ENCODE measurements around the gene CD248.

Gene CD248

GRCh38 chr11:66283461-66284105 is 33.3 kb downstream of the CD248 start (continued):
- TF ChIP-seq ZNF626 (tag by site-specific recombination; IDR thresholded peaks at IDR 0.05) = no peak
- peak; percentile 47; the same call in 1 of the 2 replicates for TF ChIP-seq GLIS1 (tag by site-specific recombination; IDR thresholded peaks at IDR 0.05)
- no peak for TF ChIP-seq ZNF529 (tag by site-specific recombination; IDR thresholded peaks at IDR 0.05; ENCODE audit: insufficient replicate concordance)
- peak; percentile 26; the same call in 1 of the 2 replicates for TF ChIP-seq GLIS2 (tag by site-specific recombination; IDR thresholded peaks at IDR 0.05)
- no peak for TF ChIP-seq ZNF560 (tag by site-specific recombination; IDR thresholded peaks at IDR 0.05; ENCODE audit: borderline replicate concordance)
- TF ChIP-seq ZNF404 (tag by site-specific recombination; IDR thresholded peaks at IDR 0.05) = no peak

- Histone ChIP-seq H3K4me1 (ENCODE audit: control insufficient read depth, insufficient read depth, low read length) (no peaks in the 10 kb centered on the region), H3K36me3 (ENCODE audit: control insufficient read depth in 2 of 2, insufficient read depth in 1 of 2, low read length in 2 of 2) (peaks cover 0 to 31% of the 10 kb centered on the region in 2 experiments; a peak in 1 of 3 replicates), H3K4me3 (ENCODE audit: low read depth, low read length) (no peak overlapping the region), H3K9me3 (ENCODE audit: control insufficient read depth, insufficient read depth, low read depth, low read length) (no peaks in the 10 kb centered on the region), H3K27ac (ENCODE audit: extremely low read depth, low read depth, low read length) (no peak overlapping the region)
- POLR2A ChIA-PET = interaction anchor here (0.6 to 1.6 kb wide), 4 partner anchors 8 to 771 kb away, joined by 4 to 8 read pairs (median 4); partner anchors contain the start of gene RAB1B
- CTCF ChIA-PET = interaction anchor here (0.6 to 3.8 kb wide), 15 partner anchors 12 to 525 kb away, joined by 3 to 24 read pairs (median 4); partner anchors contain the start of gene RAB1B
- TF ChIP-seq, protein P1, sequence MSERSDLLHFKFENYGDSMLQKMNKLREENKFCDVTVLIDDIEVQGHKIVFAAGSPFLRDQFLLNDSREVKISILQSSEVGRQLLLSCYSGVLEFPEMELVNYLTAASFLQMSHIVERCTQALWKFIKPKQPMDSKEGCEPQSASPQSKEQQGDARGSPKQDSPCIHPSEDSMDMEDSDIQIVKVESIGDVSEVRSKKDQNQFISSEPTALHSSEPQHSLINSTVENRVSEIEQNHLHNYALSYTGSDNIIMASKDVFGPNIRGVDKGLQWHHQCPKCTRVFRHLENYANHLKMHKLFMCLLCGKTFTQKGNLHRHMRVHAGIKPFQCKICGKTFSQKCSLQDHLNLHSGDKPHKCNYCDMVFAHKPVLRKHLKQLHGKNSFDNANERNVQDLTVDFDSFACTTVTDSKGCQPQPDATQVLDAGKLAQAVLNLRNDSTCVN (tag by site-specific recombination; optimal IDR thresholded peaks at IDR 0.05) = peak; percentile 15
- TF ChIP-seq ZNF184 (tag by site-specific recombination; IDR thresholded peaks at IDR 0.05) = no peak
- TF ChIP-seq ZNF600 (tag by site-specific recombination; IDR thresholded peaks at IDR 0.05) = peak; percentile 32; the same call in 1 of the 2 replicates
- TF ChIP-seq ZNF629 (tag by site-specific recombination; IDR thresholded peaks at IDR 0.05) = peak; percentile 24; the same call in 1 of the 2 replicates
- TF ChIP-seq IKZF3 (tag by site-specific recombination; IDR thresholded peaks at IDR 0.05) = 0 out of 2 replicates have a peak, but pooled peaks have one; percentile 38
- peak; percentile 32; the same call in 1 of the 2 replicates for TF ChIP-seq ZNF692 (tag by site-specific recombination; IDR thresholded peaks at IDR 0.05)
- peak; percentile 23; the same call in 1 of the 2 replicates for TF ChIP-seq SP2 (tag by site-specific recombination; IDR thresholded peaks at IDR 0.05)
- no peak for TF ChIP-seq ZNF473 (tag by site-specific recombination; IDR thresholded peaks at IDR 0.05)
- TF ChIP-seq ZNF341 (tag by site-specific recombination; IDR thresholded peaks at IDR 0.05; ENCODE audit: low read depth) = peak; percentile 81
- 0 out of 2 replicates have a peak, but pooled peaks have one; percentile 23 for TF ChIP-seq ZNF324 (tag by site-specific recombination; IDR thresholded peaks at IDR 0.05)
- peak; percentile 43; the same call in 1 of the 2 replicates for TF ChIP-seq ZNF10 (tag by site-specific recombination; IDR thresholded peaks at IDR 0.05)
- TF ChIP-seq KLF17 (tag by site-specific recombination; IDR thresholded peaks at IDR 0.05) = 0 out of 2 replicates have a peak, but pooled peaks have one; percentile 28
- TF ChIP-seq ZSCAN30 (tag by site-specific recombination; IDR thresholded peaks at IDR 0.05) = peak; percentile 60; the same call in 1 of the 2 replicates
- peak; percentile 61; the same call in 1 of the 2 replicates for TF ChIP-seq ZNF394 (tag by site-specific recombination; IDR thresholded peaks at IDR 0.05; ENCODE audit: borderline replicate concordance)
- no peak for TF ChIP-seq ZNF404 (tag by site-specific recombination; IDR thresholded peaks at IDR 0.05)
- TF ChIP-seq ZBTB6 (tag by site-specific recombination; IDR thresholded peaks at IDR 0.05) = 0 out of 2 replicates have a peak, but pooled peaks have one; percentile 8
- TF ChIP-seq SP7 (tag by site-specific recombination; IDR thresholded peaks at IDR 0.05) = 0 out of 2 replicates have a peak, but pooled peaks have one; percentile 35
- TF ChIP-seq ZBTB10 (tag by site-specific recombination; IDR thresholded peaks at IDR 0.05) = 0 out of 2 replicates have a peak, but pooled peaks have one; percentile 17
- no peak for TF ChIP-seq YY1 (tag by site-specific recombination; IDR thresholded peaks at IDR 0.05)
- TF ChIP-seq ZNF155 (tag by site-specific recombination; IDR thresholded peaks at IDR 0.05) = no peak
- TF ChIP-seq ZBTB17 (tag by site-specific recombination; IDR thresholded peaks at IDR 0.05) = peak; percentile 58; the same call in 1 of the 2 replicates
These were observed 34.1 kb downstream of the CD248 start for GRCh38 chr11:66282468-66283455.
